Peyer's patch (tissue), 4 donors: ENCODE data around the gene CEMIP. TPM values are rescaled to one million over a fixed set of nuclear protein-coding genes. Genes with fewer than 3 reads are reported as not detected.

Source experiments
- DNase-seq, 3 donors: peaks; one replicate each; pipeline ENCODE4 v3.0.0-alpha.2; 2017 to 2019
- H3K27ac ChIP-seq, 4 donors: fragments of 200-600 bp; sonication (generic); one replicate each; pipeline ENCODE4 v1.5.1; 2016 to 2019
- H3K27me3 ChIP-seq, 2 donors: fragments of 200-600 bp; sonication (generic); one replicate each; pipeline ENCODE4 v1.5.1; 2019
- H3K36me3 ChIP-seq, 3 donors: fragments of 200-600 bp; sonication (generic); one replicate each; pipeline ENCODE4 v1.5.1; 2016 to 2019
- H3K4me1 ChIP-seq, 4 donors: fragments of 200-600 bp; sonication (generic); one replicate each; pipeline ENCODE4 v1.5.1; 2016 to 2019
- H3K4me3 ChIP-seq, 4 donors: fragments of 200-600 bp; sonication (generic); 1 replicate in 3 of 4; 2 replicates in 1 of 4; pipeline ENCODE4 v1.5.1; 2016 to 2019; ENCODE audit warnings: mild to moderate bottlenecking in 1 of 4
- H3K9me3 ChIP-seq, 4 donors: fragments of 200-600 bp; sonication (generic); one replicate each; pipeline ENCODE4 v1.5.1; 2016 to 2019; ENCODE audit warnings: mild to moderate bottlenecking in 1 of 4
- POLR2A ChIP-seq, 2 donors: fragments of 450-650 bp; IDR thresholded peaks; one replicate each; pipeline ENCODE4 v1.5.1; 2017; ENCODE audit warnings: antibody characterized with exemption in 2 of 2, mild to moderate bottlenecking in 2 of 2, moderate library complexity in 2 of 2
- total RNA-seq, 4 donors: library from RNA; depleted of rRNA; stranded (reverse); fragments of >200 nt; gene quantifications; one replicate each; pipeline ENCODE4 v1.1.0, GENCODE V29; 2016
- TF ChIP-seq, protein P1 (sequence below), 6 experiments: fragments of 450-650 bp in 4 of 6; fragments of 200-600 bp in 2 of 6; sonication (generic) in 1 of 6; IDR thresholded peaks; one replicate each; pipeline ENCODE4 v1.5.1; 2017 to 2019; ENCODE audit warnings: antibody characterized with exemption in 6 of 6, mild to moderate bottlenecking in 3 of 6, moderate library complexity in 1 of 6

The CEMIP gene
- total RNA-seq, 4 donors from 2014 or later: 0.27 to 0.83 (median 0.57) TPM; not detected in 1

GRCh38 chr15:80871858-80872257 is 92.7 kb downstream of the CEMIP start:
- H3K27me3 ChIP-seq: no peaks in the 10 kb centered on the region
- H3K9me3 ChIP-seq: no peaks in the 10 kb centered on the region
- H3K36me3 ChIP-seq: no peaks in the 10 kb centered on the region
- no peak for DNase-seq
- H3K4me3 ChIP-seq: no peak overlapping the region
- TF ChIP-seq, protein P1, sequence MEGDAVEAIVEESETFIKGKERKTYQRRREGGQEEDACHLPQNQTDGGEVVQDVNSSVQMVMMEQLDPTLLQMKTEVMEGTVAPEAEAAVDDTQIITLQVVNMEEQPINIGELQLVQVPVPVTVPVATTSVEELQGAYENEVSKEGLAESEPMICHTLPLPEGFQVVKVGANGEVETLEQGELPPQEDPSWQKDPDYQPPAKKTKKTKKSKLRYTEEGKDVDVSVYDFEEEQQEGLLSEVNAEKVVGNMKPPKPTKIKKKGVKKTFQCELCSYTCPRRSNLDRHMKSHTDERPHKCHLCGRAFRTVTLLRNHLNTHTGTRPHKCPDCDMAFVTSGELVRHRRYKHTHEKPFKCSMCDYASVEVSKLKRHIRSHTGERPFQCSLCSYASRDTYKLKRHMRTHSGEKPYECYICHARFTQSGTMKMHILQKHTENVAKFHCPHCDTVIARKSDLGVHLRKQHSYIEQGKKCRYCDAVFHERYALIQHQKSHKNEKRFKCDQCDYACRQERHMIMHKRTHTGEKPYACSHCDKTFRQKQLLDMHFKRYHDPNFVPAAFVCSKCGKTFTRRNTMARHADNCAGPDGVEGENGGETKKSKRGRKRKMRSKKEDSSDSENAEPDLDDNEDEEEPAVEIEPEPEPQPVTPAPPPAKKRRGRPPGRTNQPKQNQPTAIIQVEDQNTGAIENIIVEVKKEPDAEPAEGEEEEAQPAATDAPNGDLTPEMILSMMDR (IDR thresholded peaks at IDR 0.05): no peak
- no peak for TF ChIP-seq POLR2A (IDR thresholded peaks at IDR 0.05)
- no peaks in the 10 kb centered on the region for H3K4me1 ChIP-seq
- no peak overlapping the region for H3K27ac ChIP-seq

DNA sequence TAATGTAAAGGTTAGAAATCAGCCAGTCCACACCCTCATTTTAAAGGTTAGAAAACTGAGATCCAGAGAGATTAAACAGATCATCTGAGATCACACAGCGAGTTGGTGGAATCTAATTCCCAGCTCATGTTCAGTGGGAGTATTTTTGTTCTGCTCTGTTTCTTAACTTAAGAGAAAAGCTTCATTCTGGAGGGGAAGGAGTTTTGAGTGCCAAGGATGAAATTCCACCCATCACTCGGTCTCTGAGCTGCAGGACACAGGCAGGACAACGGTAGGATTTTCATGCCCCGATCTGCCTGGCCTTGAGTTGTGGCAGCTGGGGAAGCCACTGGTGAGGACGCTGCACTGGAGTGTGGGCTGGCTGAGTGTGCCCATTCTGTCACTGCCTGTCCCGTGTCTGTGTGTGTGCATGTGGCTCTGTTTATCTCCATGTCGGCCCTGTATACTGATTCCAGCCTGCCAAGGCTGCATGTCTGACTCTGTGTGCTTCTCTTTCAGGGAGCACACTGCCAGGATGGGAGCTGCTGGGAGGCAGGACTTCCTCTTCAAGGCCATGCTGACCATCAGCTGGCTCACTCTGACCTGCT is 94.3 kb downstream of the CEMIP start:
- DNase-seq: no peak
- no peak overlapping the region for H3K27ac ChIP-seq
- no peaks in the 10 kb centered on the region for H3K36me3 ChIP-seq
- H3K9me3 ChIP-seq: no peaks in the 10 kb centered on the region
- H3K4me1 ChIP-seq: no peaks in the 10 kb centered on the region
- no peak overlapping the region for H3K4me3 ChIP-seq
- no peaks in the 10 kb centered on the region for H3K27me3 ChIP-seq
- TF ChIP-seq POLR2A (IDR thresholded peaks at IDR 0.05): no peak
- TF ChIP-seq, protein P1 (IDR thresholded peaks at IDR 0.05): no peak

- H3K4me3 ChIP-seq: no peak overlapping the region
- no peaks in the 10 kb centered on the region for H3K36me3 ChIP-seq
- H3K27me3 ChIP-seq: no peaks in the 10 kb centered on the region
- H3K4me1 ChIP-seq: no peaks in the 10 kb centered on the region
- H3K9me3 ChIP-seq: no peaks in the 10 kb centered on the region
- no peak for TF ChIP-seq POLR2A (IDR thresholded peaks at IDR 0.05)
- TF ChIP-seq, protein P1 (IDR thresholded peaks at IDR 0.05): no peak
- no peak for DNase-seq
- H3K27ac ChIP-seq: no peak overlapping the region
Observed at GRCh38 chr15:80875568-80876347, 96.6 kb downstream of the CEMIP start.

GRCh38 chr15:80876348-80876674 is 97.1 kb downstream of the CEMIP start:
- Histone ChIP-seq H3K4me1 (no peaks in the 10 kb centered on the region), H3K9me3 (no peaks in the 10 kb centered on the region), H3K27ac (no peak overlapping the region), H3K27me3 (no peaks in the 10 kb centered on the region), H3K36me3 (no peaks in the 10 kb centered on the region), H3K4me3 (no peak overlapping the region)
- no peak for DNase-seq
- TF ChIP-seq POLR2A (IDR thresholded peaks at IDR 0.05): no peak

DNA sequence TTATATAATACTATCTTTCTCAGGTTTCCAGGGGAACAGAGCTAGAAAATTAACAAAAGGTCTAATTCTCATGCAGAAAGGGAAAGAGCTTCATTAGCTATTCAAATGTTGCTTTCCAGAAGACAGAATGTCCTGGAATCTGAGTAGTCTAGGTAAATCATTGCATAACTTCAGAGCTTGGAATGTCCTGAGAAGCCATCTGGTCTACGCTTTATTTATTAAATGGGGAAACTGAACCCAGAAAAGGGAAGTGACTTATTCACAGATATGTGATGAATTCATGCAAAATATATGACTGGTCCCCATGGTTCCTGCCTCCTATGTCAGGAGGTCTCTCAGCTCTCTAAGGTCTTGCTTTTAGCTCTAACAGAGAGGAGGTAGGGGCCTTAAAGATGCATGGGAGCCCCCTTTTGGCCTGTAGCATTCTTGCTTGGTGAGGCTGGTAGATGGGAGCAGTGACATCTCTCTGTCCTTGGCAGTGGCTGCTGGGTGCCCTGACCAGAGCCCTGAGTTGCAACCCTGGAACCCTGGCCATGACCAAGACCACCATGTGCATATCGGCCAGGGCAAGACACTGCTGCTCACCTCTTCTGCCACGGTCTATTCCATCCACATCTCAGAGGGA is 99.2 kb downstream of the CEMIP start:
- H3K27me3 ChIP-seq: no peaks in the 10 kb centered on the region
- no peaks in the 10 kb centered on the region for H3K4me1 ChIP-seq
- no peaks in the 10 kb centered on the region for H3K36me3 ChIP-seq
- TF ChIP-seq, protein P1 (IDR thresholded peaks at IDR 0.05): no peak
- no peak for TF ChIP-seq POLR2A (IDR thresholded peaks at IDR 0.05)
- H3K9me3 ChIP-seq: no peaks in the 10 kb centered on the region
- H3K27ac ChIP-seq: no peak overlapping the region
- H3K4me3 ChIP-seq: no peak overlapping the region
- no peak for DNase-seq

DNA sequence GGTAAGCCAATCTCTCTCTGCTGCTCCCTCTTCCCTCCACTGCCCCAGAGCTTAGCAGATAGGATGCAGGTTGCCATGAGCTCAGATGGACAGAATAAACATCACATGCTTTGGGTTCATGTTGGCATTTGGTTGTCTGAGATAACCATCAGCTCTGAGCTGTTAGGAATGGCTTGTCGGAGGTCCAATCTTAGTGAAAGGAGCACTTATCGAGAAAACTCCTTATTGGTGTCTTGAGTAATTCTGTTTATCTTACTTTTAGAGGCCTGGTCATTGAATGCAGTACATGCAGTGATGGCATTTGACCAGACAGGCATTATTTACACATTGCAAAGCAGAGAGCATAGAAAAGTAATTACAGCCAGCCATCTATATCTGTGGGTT is 99.7 kb downstream of the CEMIP start:
- Histone ChIP-seq H3K27ac (no peak overlapping the region), H3K27me3 (no peaks in the 10 kb centered on the region), H3K9me3 (no peaks in the 10 kb centered on the region), H3K4me3 (no peak overlapping the region), H3K36me3 (no peaks in the 10 kb centered on the region), H3K4me1 (no peaks in the 10 kb centered on the region)
- TF ChIP-seq POLR2A (IDR thresholded peaks at IDR 0.05): no peak
- TF ChIP-seq, protein P1 (IDR thresholded peaks at IDR 0.05): no peak
- DNase-seq: no peak
